H9 (cell line): Measurements from ENCODE around the gene DPY30. TPM values are rescaled to one million over a fixed set of nuclear protein-coding genes. Genes with fewer than 3 reads are reported as not detected.

ENCODE experiments used
- DNase-seq: peaks from one replicate; pipeline ENCODE4 v3.0.0-alpha.2; 2017
- H2AFZ ChIP-seq: one replicate; pipeline ENCODE4 v1.6.1; 2013; ENCODE audit warnings: mild to moderate bottlenecking, low read length, control low read depth, moderate library complexity
- H2AK5ac ChIP-seq: 2 replicates; pipeline ENCODE4 v1.6.1; 2013; ENCODE audit warnings: low read length, control low read depth, mixed read lengths; ENCODE audit not compliant: insufficient read length
- H2BK120ac ChIP-seq: one replicate; pipeline ENCODE4 v1.6.1; 2013; ENCODE audit warnings: low read depth, mild to moderate bottlenecking, low read length, control low read depth, inconsistent platforms; ENCODE audit not compliant: poor library complexity, severe bottlenecking
- H2BK12ac ChIP-seq: 2 replicates; pipeline ENCODE4 v1.6.1; 2013; ENCODE audit warnings: low read length, control low read depth, mixed read lengths, low read depth; ENCODE audit not compliant: insufficient read length
- H2BK15ac ChIP-seq: 2 replicates; pipeline ENCODE4 v1.6.1; 2013; ENCODE audit warnings: low read depth, low read length, control low read depth
- H2BK20ac ChIP-seq: one replicate; pipeline ENCODE4 v1.6.1; 2013; ENCODE audit warnings: low read depth, mild to moderate bottlenecking, low read length, control low read depth, inconsistent platforms; ENCODE audit not compliant: poor library complexity, severe bottlenecking
- H2BK5ac ChIP-seq: 2 replicates; pipeline ENCODE4 v1.6.1; 2013; ENCODE audit warnings: low read length, control low read depth, mixed read lengths; ENCODE audit not compliant: insufficient read length
- H3K14ac ChIP-seq: 2 replicates; pipeline ENCODE4 v1.6.1; 2013; ENCODE audit warnings: low read length, control low read depth; ENCODE audit not compliant: insufficient read depth
- H3K18ac ChIP-seq: 2 replicates; pipeline ENCODE4 v1.6.1; 2013; ENCODE audit warnings: low read depth, mild to moderate bottlenecking, mixed read lengths, low read length, control low read depth; ENCODE audit not compliant: insufficient read length
- H3K23ac ChIP-seq: 2 replicates; pipeline ENCODE4 v1.6.1; 2013; ENCODE audit warnings: low read length, control low read depth, mixed read lengths, low read depth; ENCODE audit not compliant: insufficient read length
- H3K23me2 ChIP-seq: 2 replicates; pipeline ENCODE4 v1.6.1; 2013; ENCODE audit warnings: low read depth, mild to moderate bottlenecking, mixed read lengths, low read length, control low read depth; ENCODE audit not compliant: insufficient read length, poor library complexity, severe bottlenecking
- H3K27ac ChIP-seq: 2 replicates; pipeline ENCODE4 v1.5.1; 2013; ENCODE audit warnings: low read length, control low read depth, mixed read lengths, low read depth; ENCODE audit not compliant: insufficient read length
- H3K27me3 ChIP-seq: 2 replicates; pipeline ENCODE4 v1.6.1; 2013; ENCODE audit warnings: low read length, control low read depth, inconsistent platforms; ENCODE audit not compliant: insufficient read depth
- H3K4ac ChIP-seq: 2 replicates; pipeline ENCODE4 v1.6.1; 2013; ENCODE audit warnings: low read depth, mild to moderate bottlenecking, control low read depth, inconsistent platforms, low read length, moderate library complexity
- H3K4me1 ChIP-seq: 2 replicates; pipeline ENCODE4 v1.6.1; 2013; ENCODE audit warnings: low read length, control low read depth, inconsistent platforms; ENCODE audit not compliant: insufficient read depth
- H3K4me2 ChIP-seq: 2 replicates; pipeline ENCODE4 v1.6.1; 2013; ENCODE audit warnings: low read length, control low read depth, mixed read lengths; ENCODE audit not compliant: insufficient read length, insufficient read depth
- H3K56ac ChIP-seq: 2 replicates; pipeline ENCODE4 v1.6.1; 2013; ENCODE audit warnings: low read depth, mild to moderate bottlenecking, mixed read lengths, low read length, control low read depth; ENCODE audit not compliant: insufficient read length
- H3K79me1 ChIP-seq: 2 replicates; pipeline ENCODE4 v1.6.1; 2013; ENCODE audit warnings: low read depth, mild to moderate bottlenecking, moderate library complexity, low read length, control low read depth, inconsistent platforms; ENCODE audit not compliant: insufficient read depth, poor library complexity, severe bottlenecking
- H3K79me2 ChIP-seq: 2 replicates; pipeline ENCODE4 v1.6.1; 2013; ENCODE audit warnings: low read length, control low read depth, inconsistent platforms; ENCODE audit not compliant: insufficient read depth
- H3K9ac ChIP-seq: 2 replicates; pipeline ENCODE4 v1.6.1; 2013; ENCODE audit warnings: low read length, control low read depth, mixed read lengths; ENCODE audit not compliant: insufficient read length; ENCODE audit errors: extremely low read depth
- H3K9me3 ChIP-seq: one replicate; pipeline ENCODE4 v1.6.1; 2013; ENCODE audit warnings: low read depth, low read length, inconsistent platforms; ENCODE audit not compliant: control insufficient read depth
- H3T11ph ChIP-seq: one replicate; pipeline ENCODE4 v1.6.1; 2013; ENCODE audit warnings: mild to moderate bottlenecking, low read length, control low read depth, inconsistent platforms
- H4K20me1 ChIP-seq: one replicate; pipeline ENCODE4 v1.6.1; 2013; ENCODE audit not compliant: control insufficient read depth, insufficient read length, insufficient read depth
- H4K5ac ChIP-seq: 2 replicates; pipeline ENCODE4 v1.6.1; 2013; ENCODE audit warnings: low read depth, mild to moderate bottlenecking, mixed read lengths, low read length, control low read depth; ENCODE audit not compliant: insufficient read length
- H4K8ac ChIP-seq: replicated peaks from 2 replicates; pipeline ENCODE4 v1.6.1; 2013; ENCODE audit warnings: low read length, control low read depth, mixed read lengths, low read depth; ENCODE audit not compliant: insufficient read length
- H4K91ac ChIP-seq: 2 replicates; pipeline ENCODE4 v1.6.1; 2013; ENCODE audit warnings: low read depth, mild to moderate bottlenecking, moderate library complexity, mixed read lengths, low read length, control low read depth; ENCODE audit not compliant: insufficient read length
- H3K27ac Mint-ChIP-seq, 3 experiments: 2 replicates in 2 of 3; 3 replicates in 1 of 3; pipeline ENCODE4 v1.8.0; 2020 to 2021; ENCODE audit warnings: mixed read lengths in 3 of 3, mild to moderate bottlenecking in 1 of 3, moderate library complexity in 1 of 3
- H3K27me3 Mint-ChIP-seq: 2 replicates; pipeline ENCODE4 v1.8.0; 2021; ENCODE audit warnings: low read depth, mild to moderate bottlenecking, moderate library complexity, mixed read lengths
- H3K36me3 Mint-ChIP-seq, 3 experiments: 2 replicates in 2 of 3; 3 replicates in 1 of 3; pipeline ENCODE4 v1.8.0; 2020 to 2021; ENCODE audit warnings: low read depth in 3 of 3, mixed read lengths in 3 of 3; ENCODE audit not compliant: insufficient read depth in 1 of 3
- H3K4me1 Mint-ChIP-seq, 2 experiments: 2 replicates each; pipeline ENCODE4 v1.8.0; 2020; ENCODE audit warnings: mixed read lengths in 2 of 2
- H3K4me3 Mint-ChIP-seq, 2 experiments: 2 replicates in 1 of 2; 3 replicates in 1 of 2; pipeline ENCODE4 v1.8.0; 2020 to 2021; ENCODE audit warnings: mild to moderate bottlenecking in 2 of 2, mixed read lengths in 2 of 2, moderate library complexity in 1 of 2
- H3K9me3 Mint-ChIP-seq, 2 experiments: 2 replicates in 1 of 2; 3 replicates in 1 of 2; pipeline ENCODE4 v1.8.0; 2020; ENCODE audit warnings: mild to moderate bottlenecking in 2 of 2, mixed read lengths in 2 of 2, moderate library complexity in 1 of 2
- CTCF ChIP-seq: fragments of 200-600 bp; sonication (generic); conservative IDR thresholded peaks from 3 replicates; pipeline ENCODE4 v1.8.0; 2021; ENCODE audit warnings: antibody characterized with exemption, mild to moderate bottlenecking
- WGBS: extraction: QIAGEN DNeasy Blood & Tissue Kit; methylation state at CpG from one replicate; pipeline ENCODE4 v1.1.7; 2013; ENCODE audit warnings: missing lambda C conversion rate, low lambda C conversion rate, mixed read lengths; ENCODE audit not compliant: insufficient read length; ENCODE audit errors: extremely low coverage; 5-methylcytosine and 5-hydroxymethylcytosine counted together
- total RNA-seq: library from RNA; stranded (reverse); gene quantifications from 2 replicates; pipeline ENCODE4 v1.2.1, GENCODE V29; 2021

The DPY30 gene
- total RNA-seq, 1 experiment from 2014 or later = 148 TPM

- peaks cover 4 to 5% of the 10 kb centered on the region in 2 experiments; a peak in 2 of 4 replicates for H3K4me1 Mint-ChIP-seq
- Histone ChIP-seq H3K9me3 (no peaks in the 10 kb centered on the region), H4K8ac (no peak overlapping the region), H2BK15ac (no peak overlapping the region), H3T11ph (no peak overlapping the region), H2BK5ac (no peak overlapping the region), H2BK120ac (no peak overlapping the region), H3K79me1 (peaks cover 3% of the 10 kb centered on the region), H3K23ac (no peak overlapping the region), H2BK20ac (no peak overlapping the region), H3K27ac (no peak overlapping the region), H4K20me1 (no peaks in the 10 kb centered on the region), H3K23me2 (no peaks in the 10 kb centered on the region), H3K4me2 (no peak overlapping the region), H3K27me3 (no peaks in the 10 kb centered on the region), H3K56ac (no peak overlapping the region), H3K4ac (no peak overlapping the region), H3K18ac (no peak overlapping the region), H3K14ac (no peak overlapping the region), H2BK12ac (no peak overlapping the region), H4K5ac (no peak overlapping the region), H2AK5ac (no peak overlapping the region), H3K9ac (no peak overlapping the region), H3K79me2 (peaks cover 8% of the 10 kb centered on the region; the same call in 1 of the 2 replicates), H2AFZ (no peak overlapping the region), H4K91ac (no peak overlapping the region), H3K4me1 (no peaks in the 10 kb centered on the region)
- H3K36me3 Mint-ChIP-seq = no peaks in the 10 kb centered on the region
- WGBS = no CpG with 5 or more reads among the region's 4 CpGs
- TF ChIP-seq CTCF = no peak
- H3K9me3 Mint-ChIP-seq = no peaks in the 10 kb centered on the region
- DNase-seq = no peak
- no peaks in the 10 kb centered on the region for H3K27me3 Mint-ChIP-seq
- H3K4me3 Mint-ChIP-seq = no peak overlapping the region
- peak overlapping the region in 1 of 3 experiments; percentile 21; a peak in 1 of 7 replicates for H3K27ac Mint-ChIP-seq
Measured at GRCh38 chr2:31992934-31993333, 46.7 kb downstream of the DPY30 start.
